Prostate gland (tissue), 2 donors: ENCODE data around the gene XNDC1N.

Experiments
- POLR2A ChIP-seq: fragments of 450-650 bp; IDR thresholded peaks from one replicate; pipeline ENCODE4 v1.6.1; 2016; ENCODE audit warnings: antibody characterized with exemption, mild to moderate bottlenecking
- POLR2AphosphoS5 ChIP-seq: sonication (generic); formaldehyde crosslinking; IDR thresholded peaks from one replicate; pipeline ENCODE4 v1.6.1; 2017; ENCODE audit warnings: antibody characterized with exemption
- TF ChIP-seq, protein P1 (sequence below), 4 experiments: fragments of 200-600 bp in 2 of 4; fragments of 450-650 bp in 2 of 4; sonication (generic) in 2 of 4; IDR thresholded peaks; 1 replicate in 3 of 4; 2 replicates in 1 of 4; pipeline ENCODE4 v1.5.1; 2016 to 2019; ENCODE audit warnings: antibody characterized with exemption in 4 of 4, mild to moderate bottlenecking in 2 of 4, moderate library complexity in 2 of 4

DNA sequence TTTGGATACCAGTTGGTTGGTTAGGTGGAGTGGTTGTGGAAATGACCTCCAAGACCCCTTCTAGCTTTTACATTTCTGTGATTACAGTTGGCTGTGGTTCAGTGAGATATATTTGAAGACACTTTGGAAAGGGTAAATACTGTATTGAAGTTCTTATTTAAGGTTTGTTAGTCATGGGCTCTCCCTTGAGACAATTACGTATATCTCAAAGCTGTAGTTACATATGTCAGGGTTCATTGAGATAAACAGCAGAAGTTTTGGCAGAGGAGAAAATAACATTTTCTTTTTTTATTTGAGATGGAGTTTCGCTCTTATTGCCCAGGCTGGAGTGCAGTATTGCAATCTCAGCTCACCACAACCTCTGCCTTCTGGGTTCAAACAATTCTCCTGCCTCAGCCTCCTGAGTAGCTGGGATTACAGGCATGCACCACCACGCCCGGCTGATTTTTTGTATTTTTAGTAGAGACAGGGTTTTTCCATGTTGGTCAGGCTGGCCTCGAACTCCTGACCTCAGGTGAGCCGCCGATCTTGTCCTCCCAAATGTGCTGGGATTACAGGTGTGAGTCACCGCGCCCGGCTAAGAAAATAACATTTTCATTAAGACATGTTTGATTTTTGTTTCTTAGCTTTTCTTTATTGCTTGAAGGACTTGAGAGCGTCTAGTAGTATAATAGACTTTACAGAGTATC lies 2.3 kb upstream of the XNDC1N start:
- TF ChIP-seq, protein P1, sequence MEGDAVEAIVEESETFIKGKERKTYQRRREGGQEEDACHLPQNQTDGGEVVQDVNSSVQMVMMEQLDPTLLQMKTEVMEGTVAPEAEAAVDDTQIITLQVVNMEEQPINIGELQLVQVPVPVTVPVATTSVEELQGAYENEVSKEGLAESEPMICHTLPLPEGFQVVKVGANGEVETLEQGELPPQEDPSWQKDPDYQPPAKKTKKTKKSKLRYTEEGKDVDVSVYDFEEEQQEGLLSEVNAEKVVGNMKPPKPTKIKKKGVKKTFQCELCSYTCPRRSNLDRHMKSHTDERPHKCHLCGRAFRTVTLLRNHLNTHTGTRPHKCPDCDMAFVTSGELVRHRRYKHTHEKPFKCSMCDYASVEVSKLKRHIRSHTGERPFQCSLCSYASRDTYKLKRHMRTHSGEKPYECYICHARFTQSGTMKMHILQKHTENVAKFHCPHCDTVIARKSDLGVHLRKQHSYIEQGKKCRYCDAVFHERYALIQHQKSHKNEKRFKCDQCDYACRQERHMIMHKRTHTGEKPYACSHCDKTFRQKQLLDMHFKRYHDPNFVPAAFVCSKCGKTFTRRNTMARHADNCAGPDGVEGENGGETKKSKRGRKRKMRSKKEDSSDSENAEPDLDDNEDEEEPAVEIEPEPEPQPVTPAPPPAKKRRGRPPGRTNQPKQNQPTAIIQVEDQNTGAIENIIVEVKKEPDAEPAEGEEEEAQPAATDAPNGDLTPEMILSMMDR (IDR thresholded peaks at IDR 0.05): no peak
- TF ChIP-seq POLR2A (no peak), POLR2AphosphoS5 (no peak)
